Jurkat, Clone E6-1 (cell line): ENCODE data around the gene C22orf39.

ENCODE experiments used
- DNase-seq: peaks from one replicate; pipeline ENCODE4 v3.0.0-alpha.2; 2011; ENCODE audit warnings: low read depth, low spot score
- H3K4me3 ChIP-seq: 2 replicates; pipeline ENCODE4 v1.5.1; 2011; ENCODE audit warnings: mild to moderate bottlenecking, low read length, control low read depth, moderate library complexity

C22orf39 gene

DNA sequence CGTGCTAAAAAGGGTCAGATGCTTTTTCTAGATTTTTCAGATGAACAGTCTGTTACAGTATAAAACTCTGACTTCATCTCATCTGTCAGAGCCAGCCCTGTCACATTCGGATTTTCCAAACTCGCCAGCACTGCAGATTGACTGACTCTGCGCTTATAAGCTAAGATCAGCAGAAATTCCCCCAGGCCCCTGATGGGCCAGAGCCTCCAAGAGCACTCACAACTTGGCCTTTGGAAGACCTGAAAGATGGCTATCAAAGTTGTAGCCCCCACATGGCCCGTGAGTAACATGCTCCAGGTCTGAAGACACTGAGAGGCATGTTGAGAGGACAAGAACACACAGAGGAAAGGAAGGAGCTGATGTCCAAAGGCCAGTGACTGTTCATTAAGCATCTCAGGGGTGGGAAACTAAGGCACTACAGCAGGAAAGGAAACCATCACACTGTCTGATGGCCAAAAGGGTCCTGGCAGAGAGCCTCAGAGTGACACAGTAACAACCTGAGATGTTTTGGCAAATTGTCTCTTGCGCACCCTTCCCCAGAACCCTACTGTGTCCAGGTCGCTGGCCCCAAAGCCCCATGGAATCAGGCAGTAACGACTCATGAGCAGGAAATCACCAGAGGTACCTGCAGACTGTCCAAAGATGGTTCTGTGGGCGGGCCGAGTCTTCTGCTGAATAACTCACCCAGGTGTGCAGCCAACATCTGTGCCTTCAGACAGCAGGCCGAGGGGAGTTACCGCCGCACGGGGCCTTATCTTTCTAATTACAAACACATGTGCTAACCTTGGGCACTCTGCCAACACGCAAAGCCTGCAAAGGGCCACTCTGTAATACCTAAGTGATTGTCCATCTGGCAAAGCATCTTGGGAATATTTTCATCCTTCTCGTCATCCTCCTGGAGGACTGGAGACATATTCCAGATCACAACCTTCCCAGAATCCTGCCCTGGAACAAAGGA lies 39.6 kb downstream of the C22orf39 start:
- H3K4me3 ChIP-seq, result no peak overlapping the region
- no peak for DNase-seq

DNA sequence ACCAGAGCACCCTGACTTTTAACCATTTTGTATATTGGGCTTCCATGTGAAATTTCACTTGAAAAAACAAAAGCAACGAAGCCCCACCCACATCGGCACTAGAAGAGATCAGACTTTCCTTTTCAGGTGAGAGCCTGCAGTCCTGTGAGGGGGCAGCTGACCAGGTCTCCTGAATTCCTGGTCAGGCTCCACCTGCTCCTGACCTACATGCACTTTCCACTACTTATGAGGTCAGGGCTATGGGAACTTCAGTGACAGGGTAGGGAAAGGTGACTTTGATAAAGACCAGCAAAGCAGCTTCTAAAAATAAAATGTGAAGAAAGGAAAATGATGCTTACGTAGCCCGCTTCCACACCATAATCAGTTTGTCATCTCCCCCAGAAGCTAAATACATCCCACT lies 40.7 kb downstream of the C22orf39 start:
- no peak for DNase-seq
- no peak overlapping the region for H3K4me3 ChIP-seq

DNA sequence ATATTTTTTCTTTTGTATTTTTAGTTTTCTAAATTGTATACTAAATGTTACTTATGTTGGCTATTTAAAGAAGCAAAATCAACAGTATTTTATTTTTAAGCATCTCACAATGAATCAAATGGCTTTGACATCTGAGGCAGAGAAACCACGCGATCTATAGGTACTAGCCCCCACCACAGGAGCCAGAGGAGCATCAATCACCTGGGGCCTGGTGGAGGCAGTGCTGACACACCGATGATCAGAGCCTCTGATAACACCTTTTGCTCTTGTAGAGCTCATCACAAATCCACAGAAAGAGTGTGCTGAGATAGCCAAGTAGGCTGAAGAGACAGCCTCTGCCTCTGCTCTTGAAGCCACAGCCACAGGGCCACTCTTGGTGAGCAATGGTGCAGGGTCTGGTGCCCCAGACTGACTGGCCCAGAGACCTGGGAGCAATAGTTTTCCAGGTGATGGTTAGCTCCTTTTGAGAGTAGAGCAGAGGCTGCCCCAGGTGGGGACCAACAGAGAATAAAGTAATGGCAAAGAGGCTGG lies 41.2 kb downstream of the C22orf39 start:
- no peak for DNase-seq
- no peak overlapping the region for H3K4me3 ChIP-seq

DNA sequence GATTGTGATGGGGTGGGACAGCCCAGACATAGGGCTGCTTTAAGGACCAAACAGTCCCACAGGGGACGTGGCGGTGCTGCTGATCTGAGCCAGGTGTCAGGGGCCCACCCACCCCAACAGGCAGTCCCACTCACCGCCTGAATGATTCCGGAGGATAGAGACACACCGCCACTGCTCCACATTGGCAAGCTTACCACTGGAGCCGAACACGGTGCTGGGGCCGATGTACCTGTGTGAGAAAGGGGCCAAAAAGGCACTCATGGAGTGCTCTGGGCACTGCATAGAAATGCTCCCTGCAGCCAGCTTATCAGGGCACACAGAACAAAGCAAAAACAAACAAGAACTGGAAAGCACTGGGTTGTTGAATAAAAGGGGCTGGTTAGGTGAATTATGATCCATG lies 41.9 kb downstream of the C22orf39 start:
- no peak overlapping the region for H3K4me3 ChIP-seq
- no peak for DNase-seq

DNA sequence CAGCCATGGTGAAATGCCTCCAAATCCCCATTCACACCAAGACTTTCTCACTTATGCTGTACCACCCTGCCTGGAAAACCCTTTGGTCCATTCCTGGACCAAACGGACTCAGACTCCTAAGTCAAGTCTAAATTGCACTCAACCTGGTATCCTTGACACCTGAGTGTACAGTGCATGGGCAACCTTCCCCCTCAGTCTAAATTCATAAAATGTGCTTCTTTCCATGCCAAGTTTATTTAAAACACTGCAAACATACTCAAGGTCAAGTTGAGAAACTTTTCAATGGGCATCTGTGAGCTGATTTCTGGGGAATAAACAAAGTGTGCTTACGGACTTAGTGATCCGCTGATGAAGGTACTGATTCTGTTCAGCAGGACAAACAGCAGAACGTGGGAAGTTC lies 42.4 kb downstream of the C22orf39 start:
- no peak for DNase-seq
- no peak overlapping the region for H3K4me3 ChIP-seq

DNA sequence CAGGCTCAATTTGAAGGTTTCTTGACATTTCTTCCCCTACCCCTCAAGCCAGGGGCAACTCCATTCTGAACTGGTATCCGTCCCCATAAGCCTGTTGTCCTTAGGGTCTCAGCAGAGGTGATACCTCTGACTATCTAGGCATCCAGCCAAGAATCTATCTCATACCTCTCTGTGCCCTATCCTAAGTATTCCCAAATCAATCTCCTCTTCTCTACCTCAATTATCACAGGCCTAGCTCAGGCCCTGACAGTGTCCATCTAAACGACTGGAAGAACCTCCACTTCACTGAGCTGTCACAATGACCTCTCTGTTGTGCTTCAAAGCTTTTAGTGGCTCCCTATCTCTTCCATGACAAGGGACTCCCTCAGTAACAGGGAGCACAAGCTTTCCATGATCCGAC lies 42.8 kb downstream of the C22orf39 start:
- no peak overlapping the region for H3K4me3 ChIP-seq
- DNase-seq, result no peak

DNA sequence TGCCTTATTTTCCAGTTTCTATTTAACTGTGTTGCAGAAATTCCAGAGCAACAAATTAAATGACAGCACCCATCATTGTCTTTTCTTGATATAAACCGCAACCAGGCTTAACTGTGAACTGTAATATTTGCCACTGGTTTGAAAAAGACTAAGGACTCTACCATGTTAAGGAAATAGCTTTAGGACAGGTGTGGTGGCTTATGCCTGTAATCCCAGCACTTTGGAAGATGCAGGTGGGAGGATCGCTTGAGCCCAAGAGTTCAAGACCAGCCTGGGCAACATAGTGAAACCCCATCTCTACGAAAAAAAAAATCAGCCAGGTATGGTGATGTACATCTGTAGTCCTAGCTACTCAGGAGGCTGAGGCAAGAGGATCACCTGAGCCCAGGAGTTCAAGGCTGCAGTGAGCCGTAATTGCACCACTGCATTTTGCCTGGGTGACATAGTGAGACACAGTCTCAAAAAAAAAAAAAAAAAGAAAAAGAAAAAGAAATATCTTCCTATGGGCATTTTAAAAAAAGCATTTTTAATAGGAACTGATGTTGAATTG lies 44.8 kb downstream of the C22orf39 start:
- no peak overlapping the region for H3K4me3 ChIP-seq

DNA sequence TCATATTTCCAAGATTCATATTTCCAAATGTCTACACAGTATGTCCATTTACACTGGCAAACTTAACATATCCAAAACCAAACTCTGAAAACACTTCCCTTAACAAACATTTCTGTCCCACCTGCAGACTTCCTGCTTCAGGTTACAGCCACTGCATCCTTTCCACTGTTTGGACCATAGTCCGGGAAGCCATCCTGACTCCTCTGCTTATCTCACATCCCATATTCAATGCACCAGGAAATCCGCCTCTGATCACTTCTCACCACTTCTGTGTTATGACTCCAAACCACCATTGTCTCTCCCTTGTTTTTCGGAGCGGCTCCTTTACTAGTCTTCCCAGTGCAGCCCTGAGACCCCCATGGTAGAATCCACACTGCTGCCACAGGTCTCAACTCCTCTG lies 46.0 kb downstream of the C22orf39 start:
- no peak for DNase-seq
- H3K4me3 ChIP-seq, result no peak overlapping the region

More for the DNA sequence above, 44.8 kb downstream of the C22orf39 start:
- DNase-seq, result no peak

DNA sequence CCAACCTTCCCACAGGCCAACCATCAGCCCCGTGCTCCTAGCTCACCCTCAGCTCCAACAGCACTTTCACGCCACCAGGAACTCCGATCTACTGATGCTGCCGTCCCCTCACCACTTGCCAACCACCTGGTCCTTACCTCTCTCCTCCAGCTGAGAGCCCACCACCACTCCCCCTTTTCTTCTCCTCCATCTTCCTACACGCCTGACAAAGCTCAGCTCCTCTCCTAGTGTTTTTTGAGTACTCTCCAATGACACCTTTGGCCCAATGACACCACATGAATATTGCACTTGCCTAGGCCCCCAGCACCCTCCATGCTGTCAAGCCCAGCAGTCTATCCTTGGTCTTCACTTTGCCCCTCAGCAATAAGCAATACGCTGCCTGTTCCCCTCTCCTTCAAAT lies 46.6 kb downstream of the C22orf39 start:
- no peak overlapping the region for H3K4me3 ChIP-seq
- DNase-seq, result no peak

DNA sequence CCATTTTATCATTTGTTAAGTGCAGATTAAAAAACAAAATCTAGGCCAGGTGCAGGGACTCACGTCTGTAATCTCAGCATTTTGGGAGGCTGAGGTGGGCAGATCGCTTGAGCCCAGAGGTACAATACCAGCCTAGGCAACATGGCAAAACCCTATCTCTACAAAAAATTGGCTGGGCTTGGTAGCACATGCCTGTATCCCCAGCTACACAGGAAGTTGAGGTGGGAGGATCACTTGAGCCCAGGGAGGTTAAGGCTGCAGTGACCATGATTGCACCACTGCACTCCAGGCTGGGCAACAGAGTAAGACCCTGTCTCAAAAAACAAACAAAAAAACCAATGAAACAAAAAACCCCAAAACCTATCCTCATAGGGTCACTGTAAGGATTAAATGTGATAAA lies 48.9 kb downstream of the C22orf39 start:
- H3K4me3 ChIP-seq, result no peak overlapping the region
- no peak for DNase-seq

DNA sequence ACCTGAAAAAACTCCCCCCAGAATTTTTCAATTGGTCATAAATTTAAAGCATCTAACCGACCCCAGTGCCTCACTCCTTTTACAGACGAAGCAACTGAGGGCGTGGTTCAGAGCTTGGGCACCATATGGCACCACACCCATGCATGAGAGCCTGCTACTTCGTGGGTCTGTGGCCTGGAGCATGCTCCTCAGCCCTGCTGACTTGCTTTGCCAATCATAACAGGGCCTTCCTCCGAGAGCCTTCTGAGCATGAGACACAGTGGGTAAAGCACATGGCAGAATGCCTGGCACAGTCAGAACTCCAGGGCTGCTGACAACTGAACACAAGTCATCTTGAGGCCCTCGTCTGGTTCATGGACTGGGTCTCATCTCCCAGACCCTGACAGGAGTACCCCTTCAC lies 49.3 kb downstream of the C22orf39 start:
- no peak overlapping the region for H3K4me3 ChIP-seq
- no peak for DNase-seq

DNA sequence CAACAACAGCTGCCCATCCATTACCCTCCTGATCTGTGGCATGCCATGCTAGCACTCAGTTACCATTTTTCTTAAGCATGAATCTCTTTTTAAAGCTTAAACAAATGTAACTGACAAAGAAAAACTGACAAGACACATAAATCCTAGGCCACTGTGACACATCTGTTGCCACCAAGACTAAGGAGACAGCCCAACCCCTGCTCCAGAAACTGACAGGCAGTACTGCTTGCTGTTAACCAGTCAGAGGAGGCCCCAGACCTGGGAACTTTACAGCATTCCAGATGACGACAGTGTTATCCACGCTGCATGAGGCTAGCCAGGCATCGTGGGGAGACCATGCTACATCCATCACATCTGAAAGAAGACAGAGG lies 49.8 kb downstream of the C22orf39 start:
- DNase-seq, result no peak
- no peak overlapping the region for H3K4me3 ChIP-seq

DNA sequence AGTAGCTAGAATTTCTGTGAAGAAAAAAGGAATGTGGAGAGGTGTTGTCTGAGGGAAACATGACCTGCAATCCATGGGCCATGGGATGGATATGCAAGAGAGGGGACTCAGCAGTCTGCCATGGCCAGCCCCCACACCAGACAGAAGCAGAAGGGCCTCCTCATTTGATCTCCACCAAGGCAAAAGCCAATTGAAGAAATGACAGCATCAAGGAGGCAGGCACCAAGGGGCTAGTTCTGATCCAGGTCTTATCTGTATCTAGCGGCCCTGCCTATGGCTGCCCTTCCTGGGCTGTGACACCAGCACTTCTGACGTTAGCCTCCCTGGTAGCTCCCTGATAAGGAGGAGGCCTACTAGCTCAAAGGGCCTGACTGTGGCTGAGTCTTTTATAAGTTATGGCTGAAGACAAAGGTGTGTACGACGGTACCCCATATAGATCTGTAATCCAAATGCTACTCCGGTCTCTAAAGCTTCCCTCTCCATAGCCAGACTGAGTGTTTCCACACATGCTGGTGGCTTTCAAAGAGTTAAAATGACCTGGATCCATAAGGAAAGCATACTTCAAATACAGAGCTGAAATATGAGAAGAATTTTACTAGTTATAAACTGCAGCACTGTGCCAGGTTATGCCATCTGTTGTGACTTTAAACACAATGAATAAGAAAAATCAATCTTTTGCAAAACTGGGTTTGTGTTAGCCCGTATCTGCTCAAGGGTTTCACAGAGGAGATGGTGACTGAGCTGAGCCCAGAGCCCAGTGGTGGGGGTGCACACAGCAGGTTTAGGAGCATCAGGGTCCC lies 50.4 kb downstream of the C22orf39 start:
- no peak for DNase-seq
- no peak overlapping the region for H3K4me3 ChIP-seq

DNA sequence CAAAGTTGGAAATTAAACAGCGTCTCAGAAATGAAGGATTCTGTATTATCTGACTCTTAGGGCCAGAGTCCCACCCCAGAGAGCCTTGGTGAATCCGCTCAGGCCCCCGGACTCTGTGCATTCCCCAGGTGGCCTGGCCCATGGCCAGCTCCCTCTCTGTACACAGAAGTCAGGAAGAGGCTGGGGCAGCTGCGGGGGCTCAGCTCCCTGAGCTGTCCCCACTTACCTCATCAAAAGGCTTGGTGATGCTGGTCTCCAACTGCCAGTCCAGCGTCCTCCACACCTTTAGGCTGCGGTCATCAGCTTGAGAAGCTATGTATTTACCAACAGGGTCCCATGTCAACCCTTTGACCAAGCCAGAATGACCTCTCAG lies 51.0 kb downstream of the C22orf39 start:
- H3K4me3 ChIP-seq, result no peak overlapping the region
- DNase-seq, result no peak

DNA sequence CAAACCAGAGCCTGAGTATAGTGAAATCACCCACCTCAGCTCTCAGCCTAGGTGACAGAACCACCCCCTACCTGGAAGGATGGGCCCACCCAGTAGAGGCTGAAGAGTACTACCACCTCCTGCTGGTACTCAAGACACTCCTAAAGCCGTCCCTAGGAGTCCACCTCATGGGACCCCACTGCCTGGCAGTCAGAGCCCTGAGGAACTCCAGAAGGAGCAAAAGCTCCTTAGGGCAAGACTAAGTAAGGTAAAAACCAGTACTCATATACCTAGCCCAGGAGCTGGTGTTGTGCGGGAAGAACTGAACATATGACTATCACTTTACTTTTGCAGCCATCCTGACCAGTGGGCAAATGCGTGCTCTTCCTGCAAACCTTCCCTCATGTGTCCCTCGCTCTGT lies 52.2 kb downstream of the C22orf39 start:
- H3K4me3 ChIP-seq, result no peak overlapping the region
- DNase-seq, result no peak

DNA sequence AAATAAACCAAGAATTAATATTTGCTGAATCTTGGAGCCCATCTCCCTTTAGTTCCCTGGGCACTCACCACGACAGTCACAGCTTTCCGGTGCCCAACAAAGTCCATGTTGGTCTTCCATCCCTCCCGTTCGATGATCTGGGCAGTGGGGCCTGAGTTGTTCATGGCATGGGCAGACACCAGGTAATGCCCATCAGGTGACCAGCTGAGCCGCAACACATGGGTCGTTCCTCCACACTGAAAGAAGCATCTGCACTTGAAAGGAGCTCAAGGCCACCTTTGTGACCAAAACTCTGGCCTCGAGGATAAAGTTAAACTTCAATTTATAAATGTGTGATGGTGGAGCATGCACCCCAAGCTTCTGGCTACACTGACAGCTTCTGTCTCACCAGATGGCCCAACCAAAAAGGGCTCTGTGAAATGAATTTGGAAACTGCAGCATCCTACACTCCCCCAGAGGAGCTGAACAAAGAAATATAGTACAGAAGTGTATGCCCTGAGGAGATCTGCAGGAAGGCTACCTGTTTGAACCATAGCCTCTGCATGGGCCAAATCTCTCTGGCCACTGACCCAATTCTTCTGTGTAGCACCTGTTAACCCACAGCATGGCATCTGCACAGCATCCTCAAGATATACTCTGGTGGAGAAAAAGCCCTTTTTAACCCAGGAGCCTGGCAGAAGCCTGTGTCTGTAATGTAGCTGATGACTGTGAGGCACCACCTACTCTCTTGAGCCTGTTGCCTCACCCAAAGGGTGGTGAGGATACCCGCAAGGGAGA lies 53.0 kb downstream of the C22orf39 start:
- no peak overlapping the region for H3K4me3 ChIP-seq
- no peak for DNase-seq

DNA sequence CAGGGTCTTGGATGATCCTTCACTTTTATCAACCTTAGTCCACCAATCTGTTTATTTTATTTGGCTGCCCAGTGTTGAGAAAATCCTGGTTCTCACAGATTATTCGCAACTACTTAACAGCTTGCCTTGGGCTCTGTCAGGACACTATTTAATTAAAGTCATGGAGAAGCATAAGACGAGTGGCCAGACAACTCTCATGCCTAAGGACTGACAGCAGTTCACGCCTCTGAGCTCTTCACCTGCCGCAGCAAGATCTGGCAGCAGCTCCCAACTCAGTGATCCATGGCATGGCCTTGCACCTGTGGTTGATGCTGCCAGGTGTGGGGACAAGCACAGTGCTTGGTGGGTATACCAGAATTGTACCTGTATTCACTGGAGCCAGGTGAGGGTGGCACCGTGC lies 53.8 kb downstream of the C22orf39 start:
- no peak overlapping the region for H3K4me3 ChIP-seq
- DNase-seq, result no peak
